ENCODE data around the gene INPP5A.

DNA sequence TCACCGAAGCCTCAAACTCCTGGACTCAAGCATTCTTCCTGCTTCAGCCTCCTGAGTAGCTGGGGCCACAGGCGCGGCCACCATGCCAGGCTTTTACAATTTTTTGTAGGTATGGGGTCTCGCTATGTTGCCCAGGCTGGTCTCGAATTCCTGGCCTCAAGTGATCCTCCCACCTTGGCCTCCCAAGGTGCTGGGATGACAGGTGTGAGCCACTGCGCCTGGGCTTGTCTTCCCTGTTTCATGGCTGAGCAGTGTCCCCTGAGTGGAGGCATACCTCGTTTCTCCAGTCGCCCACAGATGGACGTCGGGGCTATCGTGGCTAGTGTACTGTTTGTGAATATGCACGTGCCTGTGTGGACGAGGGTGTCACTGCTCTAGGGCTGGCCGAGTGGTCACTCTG, 11.3 kb downstream of the INPP5A start:
- no peak for TF ChIP-seq POLR2AphosphoS5 (IDR thresholded peaks at IDR 0.05; ENCODE audit: low read depth)
- TF ChIP-seq, protein P1, sequence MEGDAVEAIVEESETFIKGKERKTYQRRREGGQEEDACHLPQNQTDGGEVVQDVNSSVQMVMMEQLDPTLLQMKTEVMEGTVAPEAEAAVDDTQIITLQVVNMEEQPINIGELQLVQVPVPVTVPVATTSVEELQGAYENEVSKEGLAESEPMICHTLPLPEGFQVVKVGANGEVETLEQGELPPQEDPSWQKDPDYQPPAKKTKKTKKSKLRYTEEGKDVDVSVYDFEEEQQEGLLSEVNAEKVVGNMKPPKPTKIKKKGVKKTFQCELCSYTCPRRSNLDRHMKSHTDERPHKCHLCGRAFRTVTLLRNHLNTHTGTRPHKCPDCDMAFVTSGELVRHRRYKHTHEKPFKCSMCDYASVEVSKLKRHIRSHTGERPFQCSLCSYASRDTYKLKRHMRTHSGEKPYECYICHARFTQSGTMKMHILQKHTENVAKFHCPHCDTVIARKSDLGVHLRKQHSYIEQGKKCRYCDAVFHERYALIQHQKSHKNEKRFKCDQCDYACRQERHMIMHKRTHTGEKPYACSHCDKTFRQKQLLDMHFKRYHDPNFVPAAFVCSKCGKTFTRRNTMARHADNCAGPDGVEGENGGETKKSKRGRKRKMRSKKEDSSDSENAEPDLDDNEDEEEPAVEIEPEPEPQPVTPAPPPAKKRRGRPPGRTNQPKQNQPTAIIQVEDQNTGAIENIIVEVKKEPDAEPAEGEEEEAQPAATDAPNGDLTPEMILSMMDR (IDR thresholded peaks at IDR 0.05; ENCODE audit: insufficient read depth, low read length), result no peak
